Measurements from ENCODE around the gene TREM1.

- TF ChIP-seq CTCF (IDR thresholded peaks at IDR 0.05) (no peak), POLR2A (IDR thresholded peaks at IDR 0.05) (no peak)
These were observed 8.9 kb downstream of the TREM1 start for GRCh38 chr6:41277605-41278004.

Measured in sigmoid colon (tissue), 3 donors.